Activated T-cell treated with anti-CD3 and anti-CD28 coated beads, Interleukin-2, amount 50 U/mL, for 72 hours (primary cell): ENCODE data around the gene AP2A1. TPM values are rescaled to one million over a fixed set of nuclear protein-coding genes. Genes with fewer than 3 reads are reported as not detected.

Experiments used
- ATAC-seq, 2 donors: fragments of 150-1000 bp; cut with Tn5 transposase; replicated peaks in 1 of 2; 2 replicates each; pipeline ENCODE4 v1.10.0; 2021; ENCODE audit warnings: moderate library complexity in 2 of 2, mild to moderate bottlenecking in 1 of 2
- DNase-seq, 2 donors: peaks; one replicate each; pipeline ENCODE4 v3.0.0; 2021 to 2022; ENCODE audit warnings: mixed read lengths in 1 of 2
- H3K27ac Mint-ChIP-seq: one replicate; pipeline ENCODE4 v1.8.0; 2022; ENCODE audit warnings: mild to moderate bottlenecking, moderate library complexity, mixed read lengths
- H3K27me3 Mint-ChIP-seq: one replicate; pipeline ENCODE4 v1.8.0; 2022; ENCODE audit warnings: low read depth, mixed read lengths
- H3K36me3 Mint-ChIP-seq, 2 donors: one replicate each; pipeline ENCODE4 v1.8.0; 2022; ENCODE audit warnings: mixed read lengths in 2 of 2, mild to moderate bottlenecking in 1 of 2; ENCODE audit not compliant: insufficient read depth in 2 of 2
- H3K4me1 Mint-ChIP-seq: one replicate; pipeline ENCODE4 v1.8.0; 2022; ENCODE audit warnings: low read depth, mixed read lengths
- H3K4me3 Mint-ChIP-seq, 2 donors: one replicate each; pipeline ENCODE4 v1.8.0; 2022; ENCODE audit warnings: mild to moderate bottlenecking in 2 of 2, mixed read lengths in 2 of 2, moderate library complexity in 2 of 2
- H3K9me3 Mint-ChIP-seq, 2 donors: one replicate each; pipeline ENCODE4 v1.8.0; 2022; ENCODE audit warnings: mixed read lengths in 2 of 2
- total RNA-seq, 2 donors: library from RNA; stranded (reverse); gene quantifications; one replicate each; pipeline ENCODE4 v1.2.3, GENCODE V29; 2022

The AP2A1 gene
- total RNA-seq, 2 donors from 2014 or later, result 74.5 to 75.8 TPM

GRCh38 chr19:49854378-49855263, 87.8 kb downstream of the AP2A1 start:
- no peak for DNase-seq
- peaks cover 6 to 7% of the 10 kb centered on the region in 2 donors for H3K36me3 Mint-ChIP-seq
- no peak overlapping the region for H3K4me3 Mint-ChIP-seq
- no peak overlapping the region for H3K27ac Mint-ChIP-seq
- no peaks in the 10 kb centered on the region for H3K27me3 Mint-ChIP-seq
- no peak for ATAC-seq
- H3K9me3 Mint-ChIP-seq, result no peaks in the 10 kb centered on the region
- peaks cover 30% of the 10 kb centered on the region for H3K4me1 Mint-ChIP-seq

- peaks cover 24% of the 10 kb centered on the region for H3K4me1 Mint-ChIP-seq
- no peak overlapping the region for H3K4me3 Mint-ChIP-seq
- H3K36me3 Mint-ChIP-seq, result peaks cover under 1 to 3% of the 10 kb centered on the region in 2 donors
- no peaks in the 10 kb centered on the region for H3K27me3 Mint-ChIP-seq
- H3K27ac Mint-ChIP-seq, result no peak overlapping the region
- H3K9me3 Mint-ChIP-seq, result no peaks in the 10 kb centered on the region
- no peak for ATAC-seq
- no peak for DNase-seq
Observed at GRCh38 chr19:49855277-49855675, 88.5 kb downstream of the AP2A1 start.

- no peaks in the 10 kb centered on the region for H3K27me3 Mint-ChIP-seq
- no peaks in the 10 kb centered on the region for H3K9me3 Mint-ChIP-seq
- no peak overlapping the region for H3K27ac Mint-ChIP-seq
- DNase-seq (no peak), ATAC-seq (no peak)
- no peak overlapping the region for H3K4me3 Mint-ChIP-seq
- H3K4me1 Mint-ChIP-seq, result peaks cover 23% of the 10 kb centered on the region
- H3K36me3 Mint-ChIP-seq, result peaks cover 0 to 1% of the 10 kb centered on the region in 2 donors
Observed at GRCh38 chr19:49855676-49856573, 89.1 kb downstream of the AP2A1 start.

DNA sequence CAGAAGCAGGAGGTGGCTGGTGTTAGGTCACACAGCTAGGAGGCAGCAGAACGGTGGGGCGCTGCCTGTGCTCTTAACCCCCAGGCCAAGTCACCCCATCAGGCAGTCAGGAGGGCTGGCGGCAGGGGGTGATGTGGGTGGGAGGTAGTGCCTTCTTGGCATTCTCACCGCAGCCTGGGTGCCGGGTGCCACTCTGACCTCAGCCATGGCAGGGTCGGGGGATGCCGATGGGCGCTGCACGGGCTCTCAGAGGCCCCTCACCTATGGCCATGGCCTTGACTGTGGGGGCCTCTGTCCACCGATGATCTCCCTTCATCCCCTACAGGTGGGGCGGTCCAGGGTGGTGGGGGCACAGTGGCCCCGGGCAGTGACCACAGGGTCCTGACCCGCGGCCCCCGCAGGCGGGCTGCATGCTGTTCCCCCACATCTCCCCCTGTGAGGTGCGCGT, 89.8 kb downstream of the AP2A1 start:
- H3K27me3 Mint-ChIP-seq, result no peaks in the 10 kb centered on the region
- peaks cover 23% of the 10 kb centered on the region for H3K4me1 Mint-ChIP-seq
- H3K4me3 Mint-ChIP-seq, result no peak overlapping the region
- no peak for ATAC-seq
- DNase-seq, result peak in 1 of 2 donors; percentile 1
- no peak overlapping the region for H3K27ac Mint-ChIP-seq
- no peaks in the 10 kb centered on the region for H3K9me3 Mint-ChIP-seq
- peaks cover 0 to 1% of the 10 kb centered on the region in 2 donors for H3K36me3 Mint-ChIP-seq

Other genes starting within 250 kb of the AP2A1 start
- gene RCN3, start 239.0 kb upstream of the AP2A1 start, total RNA-seq, result 1 to 10 TPM; 3.2 to 4.3 TPM
- gene NOSIP, start 186.4 kb upstream of the AP2A1 start, total RNA-seq, result 10 to 100 TPM; 66.0 to 72.7 TPM
- gene PRRG2, start 185.7 kb upstream of the AP2A1 start, total RNA-seq, result 1 to 10 TPM in 1 of 2 donors, under 1 TPM in 1; 0.88 to 1.1 TPM
- gene PRR12, start 175.8 kb upstream of the AP2A1 start, total RNA-seq, result 10 to 100 TPM; 23.9 to 24.6 TPM
- 10 to 100 TPM; 11.3 to 13.5 TPM for gene RRAS, start 126.9 kb upstream of the AP2A1 start, total RNA-seq
- gene SCAF1, start 124.8 kb upstream of the AP2A1 start, total RNA-seq, result 10 to 100 TPM; 57.7 to 60.1 TPM
- 100 to 1,000 TPM; 135 to 141 TPM for gene IRF3, start 101.1 kb upstream of the AP2A1 start, total RNA-seq
- gene BCL2L12, start 101.1 kb upstream of the AP2A1 start, total RNA-seq, result 10 to 100 TPM; 80.3 to 82.6 TPM
- 100 to 1,000 TPM; 201 to 251 TPM for gene PRMT1, start 89.7 kb upstream of the AP2A1 start, total RNA-seq
- gene ADM5, start 77.4 kb upstream of the AP2A1 start, total RNA-seq, result 1 to 10 TPM; 4.1 to 8.1 TPM
- 1 to 10 TPM; 1.9 to 2.3 TPM for gene CPT1C, start 75.9 kb upstream of the AP2A1 start, total RNA-seq
- 1 to 10 TPM in 1 of 2 donors, under 1 TPM in 1; 0.19 to 2.4 TPM for gene TSKS, start 3.7 kb upstream of the AP2A1 start, total RNA-seq
- gene FUZ, start 46.3 kb downstream of the AP2A1 start, total RNA-seq, result 10 to 100 TPM; 24.7 to 37.3 TPM
- gene MED25, start 51.3 kb downstream of the AP2A1 start, total RNA-seq, result 10 to 100 TPM; 47.0 to 50.2 TPM
- 10 to 100 TPM; 63.8 to 73.3 TPM for gene PTOV1, start 84.2 kb downstream of the AP2A1 start, total RNA-seq
- gene PNKP, start 100.6 kb downstream of the AP2A1 start, total RNA-seq, result 10 to 100 TPM; 71.1 to 74.5 TPM
- gene AKT1S1, start 110.4 kb downstream of the AP2A1 start, total RNA-seq, result 10 to 100 TPM; 30.5 to 36.6 TPM
- gene TBC1D17, start 110.7 kb downstream of the AP2A1 start, total RNA-seq, result 10 to 100 TPM; 47.9 to 53.9 TPM
- gene IL4I1, start 129.9 kb downstream of the AP2A1 start, total RNA-seq, result 10 to 100 TPM; 16.7 to 42.3 TPM
- 10 to 100 TPM; 52.3 to 73.6 TPM for gene ATF5, start 162.2 kb downstream of the AP2A1 start, total RNA-seq
- gene NUP62, start 162.5 kb downstream of the AP2A1 start, total RNA-seq, result 100 to 1,000 TPM; 135 to 139 TPM
- not detected for gene SIGLEC11, start 194.2 kb downstream of the AP2A1 start, total RNA-seq